C4-2B (cell line): ENCODE data around the gene PXDC1.
"Not testable (repeated sequence)": the region's sequence is repeated elsewhere in the genome, so short reads cannot be mapped to it uniquely, and the experiment has no call there.

Experiments used
- ZFX ChIP-seq: fragments of 450-650 bp; IDR thresholded peaks from 2 replicates; pipeline ENCODE4 v1.6.1; 2017
- TF ChIP-seq, protein P1 (sequence below): fragments of 450-650 bp; conservative IDR thresholded peaks from 2 replicates; pipeline ENCODE4 v1.5.1; 2017; ENCODE audit warnings: mild to moderate bottlenecking

DNA sequence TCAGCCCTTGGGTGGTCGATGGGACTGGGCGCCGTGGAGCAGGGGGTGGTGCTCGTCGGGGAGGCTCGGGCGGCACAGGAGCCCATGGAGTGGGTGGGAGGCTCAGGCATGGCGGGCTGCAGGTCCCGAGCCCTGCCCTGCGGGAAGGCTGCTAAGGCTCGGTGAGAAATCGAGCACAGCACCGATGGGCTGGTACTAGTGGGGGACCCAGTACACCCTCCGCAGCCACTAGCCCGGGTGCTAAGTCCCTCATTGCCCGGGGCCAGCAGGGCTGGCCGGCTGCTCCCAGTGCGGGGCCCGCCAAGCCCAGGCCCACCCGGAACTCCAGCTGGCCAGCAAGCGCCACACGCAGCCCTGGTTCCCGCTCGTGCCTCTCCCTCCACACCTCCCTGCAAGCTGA lies 30.7 kb downstream of the PXDC1 start:
- TF ChIP-seq, protein P1, sequence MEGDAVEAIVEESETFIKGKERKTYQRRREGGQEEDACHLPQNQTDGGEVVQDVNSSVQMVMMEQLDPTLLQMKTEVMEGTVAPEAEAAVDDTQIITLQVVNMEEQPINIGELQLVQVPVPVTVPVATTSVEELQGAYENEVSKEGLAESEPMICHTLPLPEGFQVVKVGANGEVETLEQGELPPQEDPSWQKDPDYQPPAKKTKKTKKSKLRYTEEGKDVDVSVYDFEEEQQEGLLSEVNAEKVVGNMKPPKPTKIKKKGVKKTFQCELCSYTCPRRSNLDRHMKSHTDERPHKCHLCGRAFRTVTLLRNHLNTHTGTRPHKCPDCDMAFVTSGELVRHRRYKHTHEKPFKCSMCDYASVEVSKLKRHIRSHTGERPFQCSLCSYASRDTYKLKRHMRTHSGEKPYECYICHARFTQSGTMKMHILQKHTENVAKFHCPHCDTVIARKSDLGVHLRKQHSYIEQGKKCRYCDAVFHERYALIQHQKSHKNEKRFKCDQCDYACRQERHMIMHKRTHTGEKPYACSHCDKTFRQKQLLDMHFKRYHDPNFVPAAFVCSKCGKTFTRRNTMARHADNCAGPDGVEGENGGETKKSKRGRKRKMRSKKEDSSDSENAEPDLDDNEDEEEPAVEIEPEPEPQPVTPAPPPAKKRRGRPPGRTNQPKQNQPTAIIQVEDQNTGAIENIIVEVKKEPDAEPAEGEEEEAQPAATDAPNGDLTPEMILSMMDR: not testable (repeated sequence)
- TF ChIP-seq ZFX: not testable (repeated sequence)
